Fibroblast of lung (primary cell): Measurements from ENCODE around the gene TESK2. TPM values are rescaled to one million over a fixed set of nuclear protein-coding genes. Genes with fewer than 3 reads are reported as not detected.
A peak's percentile ranks its signal among the peaks of the same experiment; 100 is the strongest.

Experiments
- DNase-seq, 2 donors: peaks; one replicate each; pipeline versions ENCODE4 v3.0.0 to v3.0.0-alpha.2; 2010; ENCODE audit warnings: low read depth in 2 of 2
- H2AFZ ChIP-seq: 2 replicates; pipeline ENCODE4 v1.5.1; 2012; ENCODE audit warnings: low read length, control low read depth, inconsistent platforms
- H3K27ac ChIP-seq: 2 replicates; pipeline ENCODE4 v1.5.1; 2011; ENCODE audit warnings: low read length, control low read depth; ENCODE audit not compliant: insufficient read depth
- H3K27me3 ChIP-seq: 2 replicates; pipeline ENCODE4 v1.5.1; 2011; ENCODE audit warnings: mild to moderate bottlenecking, low read length; ENCODE audit not compliant: control insufficient read depth, insufficient read depth
- H3K36me3 ChIP-seq: 2 replicates; pipeline ENCODE4 v1.5.1; 2011; ENCODE audit warnings: low read length; ENCODE audit not compliant: control insufficient read depth, insufficient read depth
- H3K4me1 ChIP-seq: 2 replicates; pipeline ENCODE4 v1.5.1; 2011; ENCODE audit warnings: low read length; ENCODE audit not compliant: control insufficient read depth, insufficient read depth; ENCODE audit errors: extremely low read depth
- H3K4me2 ChIP-seq: 2 replicates; pipeline ENCODE4 v1.5.1; 2011; ENCODE audit warnings: low read length, control low read depth; ENCODE audit not compliant: insufficient read depth; ENCODE audit errors: extremely low read depth
- H3K4me3 ChIP-seq, 4 experiments: fragments of 200-600 bp in 1 of 4; sonication (generic) in 1 of 4; replicated peaks in 1 of 4; 2 replicates each; pipeline ENCODE4 v1.5.1; 2011 to 2016; ENCODE audit warnings: low read length in 4 of 4, low read depth in 3 of 4, mild to moderate bottlenecking in 3 of 4, control low read depth in 2 of 4, inconsistent platforms in 1 of 4, mixed read lengths in 1 of 4; ENCODE audit not compliant: insufficient read depth in 1 of 4; ENCODE audit errors: control extremely low read depth in 1 of 4
- H3K79me2 ChIP-seq: 2 replicates; pipeline ENCODE4 v1.5.1; 2012; ENCODE audit warnings: mild to moderate bottlenecking, low read length, inconsistent platforms; ENCODE audit not compliant: control insufficient read depth, insufficient read depth
- H3K9ac ChIP-seq: 2 replicates; pipeline ENCODE4 v1.5.1; 2011; ENCODE audit warnings: mild to moderate bottlenecking, low read length, control low read depth; ENCODE audit not compliant: insufficient read depth
- H3K9me3 ChIP-seq: 2 replicates; pipeline ENCODE4 v1.5.1; 2012; ENCODE audit warnings: low read depth, low read length; ENCODE audit not compliant: control insufficient read depth, insufficient read depth
- H4K20me1 ChIP-seq: 2 replicates; pipeline ENCODE4 v1.5.1; 2011; ENCODE audit warnings: low read length; ENCODE audit not compliant: control insufficient read depth, insufficient read depth; ENCODE audit errors: extremely low read depth
- CTCF ChIP-seq, 2 donors: IDR thresholded peaks in 1 of 2; conservative IDR thresholded peaks in 1 of 2; 1 replicate in 1 of 2; 2 replicates in 1 of 2; pipeline ENCODE4 v1.5.1; 2011 to 2012; ENCODE audit warnings: low read length in 2 of 2, control low read depth in 1 of 2, inconsistent platforms in 1 of 2, low read depth in 1 of 2, mild to moderate bottlenecking in 1 of 2
- EZH2 ChIP-seq: IDR thresholded peaks from 2 replicates; pipeline ENCODE4 v1.5.1; 2012; ENCODE audit warnings: low read length, control low read depth, mild to moderate bottlenecking; ENCODE audit errors: missing control alignments
- polyA plus RNA-seq, 2 donors: library from polyadenylated mRNA; depleted of rRNA in 1 of 2; stranded (reverse) in 1 of 2; unstranded in 1 of 2; fragments of >200 nt; gene quantifications; 2 replicates each; pipeline ENCODE4 v1.2.1, GENCODE V29; 2011 to 2012; ENCODE audit warnings: missing spikeins in 1 of 2
- total RNA-seq: library from RNA; depleted of rRNA; stranded (reverse); fragments of >200 nt; gene quantifications from 2 replicates; pipeline ENCODE4 v1.2.1, GENCODE V29; 2014

TESK2 gene
- total and polyA plus RNA-seq, 2 donors (not counting 1 experiment from before 2014, with no cell fraction given): 1.7 to 4.3 TPM

- no peaks in the 10 kb centered on the region for H3K79me2 ChIP-seq
- no peaks in the 10 kb centered on the region for H3K36me3 ChIP-seq
- H3K4me2 ChIP-seq: no peak overlapping the region
- H3K4me1 ChIP-seq: no peaks in the 10 kb centered on the region
- peak in 1 of 2 donors; percentile 22 for DNase-seq
- no peak overlapping the region for H3K4me3 ChIP-seq
- no peaks in the 10 kb centered on the region for H3K27me3 ChIP-seq
- no peaks in the 10 kb centered on the region for H4K20me1 ChIP-seq
- H3K9me3 ChIP-seq: no peaks in the 10 kb centered on the region
- TF ChIP-seq CTCF (conservative IDR thresholded peaks at IDR 0.05 in 1 of 2, IDR thresholded peaks at IDR 0.05 in 1 of 2; ENCODE audit: low read depth in 1 of 2, low read length in 2 of 2) (no peak), EZH2 (no peak)
- no peak overlapping the region for H3K9ac ChIP-seq
- H2AFZ ChIP-seq: no peak overlapping the region
- no peak overlapping the region for H3K27ac ChIP-seq
These were observed 115.6 kb downstream of the TESK2 start for GRCh38 chr1:45375104-45376090.

DNA sequence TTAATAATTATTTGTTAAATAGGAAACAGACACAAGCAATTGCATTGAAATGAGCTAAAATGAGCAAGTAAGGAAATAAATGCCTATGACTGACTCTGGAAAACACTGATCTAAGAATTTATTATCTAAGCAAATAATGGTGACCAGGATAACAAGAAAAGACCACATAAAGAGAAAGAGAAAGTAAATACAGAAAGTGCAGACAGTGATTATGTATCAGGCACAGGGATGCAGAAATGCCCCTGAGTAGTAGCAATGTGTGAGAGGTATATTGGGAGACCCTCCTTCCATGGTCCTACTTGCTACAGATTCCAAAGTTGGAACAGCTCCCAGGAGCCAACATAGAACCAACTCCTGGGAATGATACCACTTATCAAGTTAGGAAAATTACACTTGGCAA lies 117.4 kb downstream of the TESK2 start:
- TF ChIP-seq CTCF (conservative IDR thresholded peaks at IDR 0.05 in 1 of 2, IDR thresholded peaks at IDR 0.05 in 1 of 2; ENCODE audit: low read depth in 1 of 2, low read length in 2 of 2) (no peak), EZH2 (no peak)
- no peak overlapping the region for H3K27ac ChIP-seq
- no peaks in the 10 kb centered on the region for H3K79me2 ChIP-seq
- H3K9me3 ChIP-seq: no peaks in the 10 kb centered on the region
- no peaks in the 10 kb centered on the region for H3K4me1 ChIP-seq
- no peak overlapping the region for H2AFZ ChIP-seq
- H3K36me3 ChIP-seq: no peaks in the 10 kb centered on the region
- DNase-seq: no peak
- H3K27me3 ChIP-seq: no peaks in the 10 kb centered on the region
- no peak overlapping the region for H3K4me3 ChIP-seq
- H3K4me2 ChIP-seq: no peak overlapping the region
- H3K9ac ChIP-seq: no peak overlapping the region
- H4K20me1 ChIP-seq: no peaks in the 10 kb centered on the region

- Histone ChIP-seq H2AFZ (no peak overlapping the region), H3K4me1 (no peaks in the 10 kb centered on the region), H3K27me3 (no peaks in the 10 kb centered on the region), H3K9me3 (no peaks in the 10 kb centered on the region), H3K27ac (no peak overlapping the region), H3K36me3 (no peaks in the 10 kb centered on the region), H3K79me2 (no peaks in the 10 kb centered on the region), H4K20me1 (no peaks in the 10 kb centered on the region), H3K4me2 (no peak overlapping the region), H3K4me3 (no peak overlapping the region), H3K9ac (no peak overlapping the region)
- no peak for TF ChIP-seq CTCF (conservative IDR thresholded peaks at IDR 0.05 in 1 of 2, IDR thresholded peaks at IDR 0.05 in 1 of 2; ENCODE audit: low read depth in 1 of 2, low read length in 2 of 2)
- TF ChIP-seq EZH2: no peak
- no peak for DNase-seq
These were observed 120.4 kb downstream of the TESK2 start for GRCh38 chr1:45370575-45370974.
